RCC 7860 (cell line): ENCODE measurements around the gene MBLAC1.
A peak's percentile ranks its signal among the peaks of the same experiment; 100 is the strongest.

Experiments used
- DNase-seq: peaks from one replicate; pipeline ENCODE4 v3.0.0-alpha.2; 2015; ENCODE audit warnings: low spot score
- FAIRE-seq: peaks from 2 replicates; lab custom pipeline; 2012; peaks lifted over from hg19 to GRCh38; lab: Jason Lieb, UNC

MBLAC1 gene

GRCh38 chr7:100126931-100127865, at the start of gene MBLAC1:
MBLAC1 (plus strand) TSS chr7:100126967; CDS start chr7:100127396, 429 bp downstream.
- FAIRE-seq: no peak
- peak; percentile 86 for DNase-seq

GRCh38 chr7:100077205-100077604, 49.6 kb upstream of the MBLAC1 start:
- FAIRE-seq (no peak), DNase-seq (no peak)

- FAIRE-seq (no peak), DNase-seq (no peak)
These were observed 47.7 kb upstream of the MBLAC1 start for GRCh38 chr7:100079024-100079560.

- DNase-seq: no peak
- no peak for FAIRE-seq
These were observed 45.7 kb upstream of the MBLAC1 start for GRCh38 chr7:100080907-100081534.

- peak; percentile 88 for FAIRE-seq
- DNase-seq: peak; percentile 98
These were observed 45.1 kb upstream of the MBLAC1 start, which contains the start of gene ZNF3 for GRCh38 chr7:100081535-100082102. ZNF3 (minus strand) TSS chr7:100081723; CDS start chr7:100077357, 4,366 bp downstream.

- DNase-seq: no peak
- no peak for FAIRE-seq
These were observed 43.8 kb upstream of the MBLAC1 start for GRCh38 chr7:100082978-100083377.

GRCh38 chr7:100085515-100085914, 41.3 kb upstream of the MBLAC1 start:
- no peak for DNase-seq
- FAIRE-seq: no peak

- DNase-seq: peak; percentile 98
- peak; percentile 76 for FAIRE-seq
These were observed 39.6 kb upstream of the MBLAC1 start for GRCh38 chr7:100087055-100087750.

- DNase-seq (no peak), FAIRE-seq (no peak)
These were observed 38.6 kb upstream of the MBLAC1 start for GRCh38 chr7:100088095-100088620.

- FAIRE-seq (no peak), DNase-seq (peak; percentile 56)
These were observed 37.9 kb upstream of the MBLAC1 start, which contains the start of gene COPS6 for GRCh38 chr7:100088621-100089457. COPS6 (plus strand) TSS chr7:100088969; CDS start chr7:100088991, 22 bp downstream.

- FAIRE-seq (peak; percentile 24), DNase-seq (peak; percentile 54)
These were observed 37.1 kb upstream of the MBLAC1 start for GRCh38 chr7:100089458-100090196.

GRCh38 chr7:100090527-100091410, 36.0 kb upstream of the MBLAC1 start:
- DNase-seq (peak; percentile 67), FAIRE-seq (no peak)

- FAIRE-seq (no peak), DNase-seq (peak; percentile 15)
These were observed 35.2 kb upstream of the MBLAC1 start for GRCh38 chr7:100091411-100092181.

- no peak for FAIRE-seq
- no peak for DNase-seq
These were observed 33.7 kb upstream of the MBLAC1 start for GRCh38 chr7:100093054-100093453.

- no peak for DNase-seq
- FAIRE-seq: no peak
These were observed 33.3 kb upstream of the MBLAC1 start for GRCh38 chr7:100093498-100093897.

GRCh38 chr7:100093925-100094486, 32.8 kb upstream of the MBLAC1 start:
- DNase-seq (no peak), FAIRE-seq (no peak)

GRCh38 chr7:100095289-100095688, 31.5 kb upstream of the MBLAC1 start:
- FAIRE-seq (no peak), DNase-seq (no peak)
